IgD-negative memory B cell (primary cell): Measurements from ENCODE around the gene HBD. TPM values are rescaled to one million over a fixed set of nuclear protein-coding genes. Genes with fewer than 3 reads are reported as not detected.
A peak's percentile ranks its signal among the peaks of the same experiment; 100 is the strongest.

Experiments used
- H3K27ac Mint-ChIP-seq, 3 donors: one replicate each; pipeline ENCODE4 v1.8.0; 2020 to 2022; ENCODE audit warnings: mild to moderate bottlenecking in 3 of 3, mixed read lengths in 3 of 3, moderate library complexity in 1 of 3
- H3K27me3 Mint-ChIP-seq: one replicate; pipeline ENCODE4 v1.8.0; 2021; ENCODE audit warnings: mixed read lengths
- H3K36me3 Mint-ChIP-seq: one replicate; pipeline ENCODE4 v1.8.0; 2020; ENCODE audit warnings: mild to moderate bottlenecking, mixed read lengths
- H3K4me1 Mint-ChIP-seq, 3 donors: one replicate each; pipeline ENCODE4 v1.8.0; 2020 to 2022; ENCODE audit warnings: mixed read lengths in 3 of 3, mild to moderate bottlenecking in 1 of 3
- H3K4me3 Mint-ChIP-seq, 4 donors: one replicate each; pipeline ENCODE4 v1.8.0; 2020 to 2022; ENCODE audit warnings: mild to moderate bottlenecking in 4 of 4, mixed read lengths in 4 of 4, moderate library complexity in 3 of 4
- H3K9me3 Mint-ChIP-seq, 3 donors: one replicate each; pipeline ENCODE4 v1.8.0; 2020 to 2021; ENCODE audit warnings: mixed read lengths in 3 of 3, mild to moderate bottlenecking in 1 of 3
- polyA plus RNA-seq: library from polyadenylated mRNA; unstranded; fragments of 300-500 nt; fragmentation: Illumina TruSeq; gene quantifications from one replicate; pipeline ENCODE4 v1.2.3, GENCODE V29; 2021

Gene HBD
- polyA plus RNA-seq, result not detected

DNA sequence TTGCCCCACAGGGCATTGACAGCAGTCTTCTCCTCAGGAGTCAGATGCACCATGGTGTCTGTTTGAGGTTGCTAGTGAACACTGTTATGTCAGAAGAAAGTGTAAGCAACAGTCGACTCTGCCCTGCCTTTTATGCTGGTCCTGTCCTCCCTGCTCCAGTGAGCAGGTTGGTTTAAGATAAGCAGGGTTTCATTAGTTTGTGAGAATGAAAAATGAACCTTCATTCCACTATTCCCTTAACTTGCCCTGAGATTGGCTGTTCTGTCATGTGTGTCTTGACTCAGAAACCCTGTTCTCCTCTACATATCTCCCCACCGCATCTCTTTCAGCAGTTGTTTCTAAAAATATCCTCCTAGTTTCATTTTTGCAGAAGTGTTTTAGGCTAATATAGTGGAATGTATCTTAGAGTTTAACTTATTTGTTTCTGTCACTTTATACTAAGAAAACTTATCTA, at the start of gene HBD:
Gene HBD (minus strand): TSS at position 103 of the 454 bp plus-strand sequence. CDS start 50 bp downstream, at position 53.
- Mint-ChIP-seq H3K4me3 (no peak within 1 kb of the TSS), H3K4me1 (peaks cover 0 to 4% (median 0%) of the 10 kb centered on the region in 3 donors), H3K36me3 (no peaks in the 10 kb centered on the region), H3K27ac (no peak within 1 kb of the TSS), H3K9me3 (no peaks in the 10 kb centered on the region), H3K27me3 (peaks cover 3% of the 10 kb centered on the region)

DNA sequence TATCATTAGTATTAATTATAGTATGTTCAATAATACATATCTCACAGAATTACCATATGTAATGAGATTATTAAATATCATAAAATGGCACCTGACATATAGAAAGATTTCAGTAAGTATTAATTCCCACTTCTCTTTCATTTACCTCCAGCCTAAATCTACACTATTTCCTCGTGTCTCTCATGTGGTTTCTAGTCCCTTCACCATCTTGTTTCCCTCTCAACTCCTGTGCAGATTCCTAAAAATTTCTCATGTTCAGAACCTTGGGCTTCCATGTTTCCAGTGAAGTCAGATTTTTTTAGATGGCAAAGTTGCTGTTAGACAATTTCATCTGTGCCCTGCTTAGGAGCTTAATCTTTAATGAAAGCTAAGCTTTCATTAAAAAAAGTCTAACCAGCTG, 49.6 kb upstream of the HBD start:
- no peak overlapping the region for H3K4me3 Mint-ChIP-seq
- H3K27ac Mint-ChIP-seq, result no peak overlapping the region
- no peaks in the 10 kb centered on the region for H3K36me3 Mint-ChIP-seq
- no peaks in the 10 kb centered on the region for H3K9me3 Mint-ChIP-seq
- H3K27me3 Mint-ChIP-seq, result no peaks in the 10 kb centered on the region
- no peaks in the 10 kb centered on the region for H3K4me1 Mint-ChIP-seq

DNA sequence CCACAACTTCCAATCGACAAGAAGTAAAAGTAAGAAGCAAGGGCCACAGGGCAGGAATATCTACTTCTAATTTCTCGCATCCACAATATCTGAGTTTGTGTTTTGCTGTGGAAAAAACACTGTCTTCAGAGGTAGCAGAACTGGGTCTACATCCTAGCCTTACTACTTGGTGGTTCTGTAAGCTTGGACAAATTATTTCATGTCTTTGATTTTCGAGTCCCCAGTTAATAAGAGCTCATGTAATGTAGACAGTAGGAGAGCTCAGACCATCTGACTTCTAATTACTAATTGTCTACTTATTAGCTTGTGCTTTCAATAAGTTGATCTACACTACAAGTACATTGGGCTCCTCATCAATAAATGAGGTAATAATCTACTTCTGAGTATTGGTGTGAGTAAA, 48.8 kb upstream of the HBD start:
- no peaks in the 10 kb centered on the region for H3K9me3 Mint-ChIP-seq
- no peaks in the 10 kb centered on the region for H3K27me3 Mint-ChIP-seq
- H3K4me1 Mint-ChIP-seq, result no peaks in the 10 kb centered on the region
- H3K36me3 Mint-ChIP-seq, result no peaks in the 10 kb centered on the region
- H3K27ac Mint-ChIP-seq, result no peak overlapping the region
- H3K4me3 Mint-ChIP-seq, result no peak overlapping the region

DNA sequence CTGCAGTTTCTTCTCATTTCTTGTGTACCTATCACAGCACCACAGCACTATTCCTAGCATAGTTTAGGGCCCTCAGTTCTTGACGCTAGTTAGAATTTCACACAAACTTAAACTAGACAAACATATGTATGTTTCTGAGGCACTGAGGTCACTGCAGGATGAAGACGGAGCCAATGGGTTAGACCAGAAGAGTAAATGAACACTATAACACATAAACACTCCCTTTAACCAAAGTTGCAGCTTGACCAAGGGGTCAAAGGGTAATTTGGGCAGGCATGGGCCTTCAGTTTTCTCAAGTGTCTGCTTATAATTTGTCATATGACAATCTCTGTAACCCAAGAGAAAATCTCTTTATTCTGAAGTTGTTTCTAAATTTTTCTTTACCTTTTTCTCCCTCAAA, 48.3 kb upstream of the HBD start:
- Mint-ChIP-seq H3K27me3 (no peaks in the 10 kb centered on the region), H3K4me1 (no peaks in the 10 kb centered on the region), H3K9me3 (no peaks in the 10 kb centered on the region), H3K4me3 (no peak overlapping the region), H3K27ac (no peak overlapping the region), H3K36me3 (no peaks in the 10 kb centered on the region)

DNA sequence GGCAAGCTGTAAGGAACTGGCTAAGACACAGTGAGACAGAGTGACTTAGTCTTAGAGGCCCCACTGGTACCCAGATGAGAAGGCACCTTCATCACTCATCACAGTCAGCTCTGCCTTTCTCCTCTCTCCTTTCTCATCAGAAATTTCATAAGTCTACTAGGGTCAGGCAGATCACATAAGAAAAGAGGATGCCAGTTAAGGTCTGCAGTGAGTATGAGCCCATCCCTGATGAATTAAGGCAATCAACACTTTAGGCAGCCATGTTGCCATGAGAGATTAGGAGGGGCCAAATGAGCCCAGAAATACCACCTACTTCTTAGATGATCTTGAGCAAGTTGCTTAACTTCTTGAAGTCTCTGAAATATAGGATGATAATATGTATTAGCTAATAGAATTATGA, 47.3 kb upstream of the HBD start:
- Mint-ChIP-seq H3K36me3 (no peaks in the 10 kb centered on the region), H3K4me1 (no peaks in the 10 kb centered on the region), H3K9me3 (no peaks in the 10 kb centered on the region), H3K4me3 (no peak overlapping the region), H3K27ac (no peak overlapping the region), H3K27me3 (no peaks in the 10 kb centered on the region)

DNA sequence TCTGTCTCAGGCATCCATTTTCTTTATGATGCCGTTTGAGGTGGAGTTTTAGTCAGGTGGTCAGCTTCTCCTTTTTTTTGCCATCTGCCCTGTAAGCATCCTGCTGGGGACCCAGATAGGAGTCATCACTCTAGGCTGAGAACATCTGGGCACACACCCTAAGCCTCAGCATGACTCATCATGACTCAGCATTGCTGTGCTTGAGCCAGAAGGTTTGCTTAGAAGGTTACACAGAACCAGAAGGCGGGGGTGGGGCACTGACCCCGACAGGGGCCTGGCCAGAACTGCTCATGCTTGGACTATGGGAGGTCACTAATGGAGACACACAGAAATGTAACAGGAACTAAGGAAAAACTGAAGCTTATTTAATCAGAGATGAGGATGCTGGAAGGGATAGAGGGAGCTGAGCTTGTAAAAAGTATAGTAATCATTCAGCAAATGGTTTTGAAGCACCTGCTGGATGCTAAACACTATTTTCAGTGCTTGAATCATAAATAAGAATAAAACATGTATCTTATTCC, 46.4 kb upstream of the HBD start:
- Mint-ChIP-seq H3K9me3 (no peaks in the 10 kb centered on the region), H3K4me3 (no peak overlapping the region), H3K36me3 (no peaks in the 10 kb centered on the region), H3K27ac (no peak overlapping the region), H3K27me3 (no peaks in the 10 kb centered on the region), H3K4me1 (no peaks in the 10 kb centered on the region)

DNA sequence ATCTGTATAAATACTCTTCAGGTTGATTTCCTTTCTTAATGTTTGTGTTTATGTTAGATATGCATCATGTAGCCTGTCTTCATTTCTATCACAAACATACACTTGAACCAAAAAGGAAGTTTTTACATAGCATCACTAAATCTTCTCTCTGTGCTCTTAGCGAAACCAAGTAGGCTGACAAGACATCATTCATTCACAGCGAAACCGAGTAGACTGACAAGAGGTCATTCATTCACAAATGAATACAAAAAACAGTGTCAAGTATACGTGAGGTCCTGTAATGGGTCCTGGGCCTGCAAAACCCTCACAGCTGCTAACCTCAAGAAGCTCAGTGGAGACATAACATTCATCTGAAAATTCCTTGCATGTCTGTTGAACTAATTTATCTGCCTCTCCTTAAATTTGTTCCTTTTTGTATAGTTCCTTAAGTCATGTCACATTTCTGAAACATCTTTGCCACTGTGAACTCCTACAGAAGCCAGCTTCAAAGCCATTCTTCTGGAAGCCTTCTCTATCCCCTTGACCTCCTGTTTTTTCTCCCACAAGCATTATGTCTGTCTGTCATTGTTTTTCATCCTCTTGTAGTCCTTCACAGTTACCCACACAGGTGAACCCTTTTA, 45.3 kb upstream of the HBD start:
- H3K27ac Mint-ChIP-seq, result no peak overlapping the region
- H3K9me3 Mint-ChIP-seq, result peaks cover 0 to 1% (median 0%) of the 10 kb centered on the region in 3 donors
- no peak overlapping the region for H3K4me3 Mint-ChIP-seq
- no peaks in the 10 kb centered on the region for H3K4me1 Mint-ChIP-seq
- H3K27me3 Mint-ChIP-seq, result no peaks in the 10 kb centered on the region
- H3K36me3 Mint-ChIP-seq, result no peaks in the 10 kb centered on the region

DNA sequence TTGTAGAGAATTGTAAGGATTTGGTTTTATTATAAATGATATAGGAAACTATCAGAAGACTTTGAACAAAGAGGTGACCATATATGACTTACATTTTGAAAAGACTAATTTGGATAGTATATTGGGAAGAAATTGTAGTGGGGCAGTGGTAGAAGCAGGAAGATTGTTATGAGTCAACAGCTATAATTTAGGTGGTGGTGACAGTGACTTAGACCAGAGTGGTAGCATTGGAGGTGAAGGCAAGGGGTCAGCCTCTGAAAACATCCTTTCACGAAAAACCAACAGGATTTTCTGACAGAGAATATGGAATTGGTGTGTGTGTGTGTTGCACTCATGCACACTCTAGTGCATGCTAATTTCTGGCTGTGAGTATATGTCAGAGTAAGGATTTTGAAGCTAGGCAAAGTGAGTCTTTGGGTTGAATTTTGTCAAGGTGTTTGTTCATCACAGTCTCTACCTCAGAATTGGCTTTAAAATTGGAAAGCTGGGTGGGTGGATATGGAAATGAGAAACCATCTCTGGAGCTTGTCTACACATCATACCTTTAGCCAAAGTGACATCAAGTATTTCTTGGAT, 43.6 kb upstream of the HBD start:
- no peaks in the 10 kb centered on the region for H3K36me3 Mint-ChIP-seq
- no peak overlapping the region for H3K4me3 Mint-ChIP-seq
- peaks cover 0 to 1% (median 0%) of the 10 kb centered on the region in 3 donors for H3K9me3 Mint-ChIP-seq
- no peaks in the 10 kb centered on the region for H3K27me3 Mint-ChIP-seq
- H3K27ac Mint-ChIP-seq, result no peak overlapping the region
- H3K4me1 Mint-ChIP-seq, result no peaks in the 10 kb centered on the region

DNA sequence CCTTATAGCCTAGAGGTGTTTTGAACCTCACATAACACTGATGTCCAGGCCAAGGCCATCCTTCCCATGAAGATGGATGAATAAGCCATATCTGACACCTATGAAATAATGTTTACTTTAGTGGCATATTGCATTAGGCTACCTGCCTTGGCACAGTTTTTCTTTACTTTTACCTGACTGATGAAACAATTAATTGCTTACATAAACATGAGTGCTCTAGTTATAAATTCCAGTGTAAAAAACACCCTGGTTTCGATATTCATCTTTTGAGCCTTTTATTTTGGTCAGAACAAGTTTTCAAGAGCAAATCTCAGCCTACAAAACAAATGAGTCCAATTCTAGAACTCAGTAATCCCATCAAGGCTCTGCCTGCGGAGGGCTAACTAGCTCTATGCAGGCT, 42.4 kb upstream of the HBD start:
- no peaks in the 10 kb centered on the region for H3K4me1 Mint-ChIP-seq
- H3K4me3 Mint-ChIP-seq, result no peak overlapping the region
- no peak overlapping the region for H3K27ac Mint-ChIP-seq
- peaks cover 0 to 1% (median 0%) of the 10 kb centered on the region in 3 donors for H3K9me3 Mint-ChIP-seq
- no peaks in the 10 kb centered on the region for H3K27me3 Mint-ChIP-seq
- H3K36me3 Mint-ChIP-seq, result no peaks in the 10 kb centered on the region

DNA sequence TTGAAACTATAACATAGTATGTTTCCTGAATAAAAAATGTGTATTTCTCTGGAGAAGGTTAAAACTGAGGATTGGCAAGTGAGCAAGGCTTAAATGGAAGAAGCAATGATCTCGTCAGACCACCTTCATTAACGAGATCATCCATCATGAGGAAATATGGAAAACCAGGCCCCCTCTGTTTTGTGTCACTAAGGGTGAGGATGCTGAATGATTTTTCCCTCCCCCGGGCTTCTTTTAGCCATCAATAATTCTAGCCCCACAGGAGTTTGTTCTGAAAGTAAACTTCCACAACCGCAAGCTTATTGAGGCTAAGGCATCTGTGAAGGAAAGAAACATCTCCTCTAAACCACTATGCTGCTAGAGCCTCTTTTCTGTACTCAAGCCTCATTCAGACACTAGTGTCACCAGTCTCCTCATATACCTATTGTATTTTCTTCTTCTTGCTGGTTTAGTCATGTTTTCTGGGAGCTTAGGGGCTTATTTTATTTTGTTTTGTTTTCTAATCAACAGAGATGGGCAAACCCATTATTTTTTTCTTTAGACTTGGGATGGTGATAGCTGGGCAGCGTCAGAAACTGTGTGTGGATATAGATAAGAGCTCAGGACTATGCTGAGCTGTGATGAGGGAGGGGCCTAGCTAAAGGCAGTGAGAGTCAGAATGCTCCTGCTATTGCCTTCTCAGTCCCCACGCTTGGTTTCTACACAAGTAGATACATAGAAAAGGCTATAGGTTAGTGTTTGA, 41.3 kb upstream of the HBD start:
- H3K27ac Mint-ChIP-seq, result no peak overlapping the region

DNA sequence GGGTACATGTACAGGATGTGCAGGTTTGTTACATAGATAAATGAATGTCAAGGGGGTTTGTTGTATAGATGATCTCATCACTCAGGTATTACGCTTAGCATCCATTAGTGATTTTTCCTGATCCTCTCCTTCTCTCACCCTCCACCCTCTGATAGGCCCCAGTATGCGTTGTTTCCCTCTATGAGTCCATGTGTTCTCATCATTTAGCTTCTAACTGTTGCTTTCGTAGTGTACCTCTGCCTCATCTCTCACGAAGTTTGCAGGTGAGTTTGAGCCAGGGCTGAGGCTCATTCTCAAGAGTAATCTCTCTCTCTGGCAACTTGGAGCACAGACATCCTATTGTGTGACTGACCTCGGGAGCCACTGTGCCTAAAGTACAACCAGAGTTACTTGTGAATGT, 40.1 kb upstream of the HBD start:
- no peak overlapping the region for H3K27ac Mint-ChIP-seq
- H3K36me3 Mint-ChIP-seq, result no peaks in the 10 kb centered on the region

More for the DNA sequence above, 41.3 kb upstream of the HBD start:
- no peaks in the 10 kb centered on the region for H3K27me3 Mint-ChIP-seq
- no peak overlapping the region for H3K4me3 Mint-ChIP-seq
- no peaks in the 10 kb centered on the region for H3K4me1 Mint-ChIP-seq
- no peaks in the 10 kb centered on the region for H3K36me3 Mint-ChIP-seq
- H3K9me3 Mint-ChIP-seq, result peaks cover 0 to 1% (median 0%) of the 10 kb centered on the region in 3 donors

DNA sequence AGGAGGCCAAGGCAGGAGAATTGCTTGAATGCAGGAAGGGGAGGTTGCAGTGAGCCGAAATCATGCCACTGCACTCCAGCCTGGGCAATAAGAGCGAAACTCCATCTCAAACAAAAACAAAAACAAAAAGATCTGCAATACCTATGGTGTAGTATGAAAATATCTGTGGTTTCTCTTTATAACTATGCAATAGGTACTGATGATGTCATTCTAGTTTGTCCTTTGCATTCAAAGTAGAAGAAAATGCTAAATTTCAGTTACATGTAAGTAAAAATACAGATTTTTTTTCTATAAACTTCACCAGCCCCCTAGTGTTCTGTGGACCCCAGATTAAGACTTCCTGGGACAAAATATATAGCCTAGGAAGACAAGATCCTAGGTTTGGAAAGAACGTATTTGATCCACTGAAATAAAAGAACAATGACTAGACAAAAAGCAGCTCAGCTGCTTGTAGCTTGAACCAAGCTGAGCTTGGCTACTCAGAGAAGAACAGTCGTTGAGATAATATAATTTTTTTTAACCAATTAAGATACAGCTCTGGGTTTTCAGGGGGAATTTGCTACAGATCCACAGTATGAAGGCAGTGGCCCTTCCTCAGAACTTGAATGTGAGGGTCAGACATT, 38.2 kb upstream of the HBD start:
- Mint-ChIP-seq H3K4me1 (no peaks in the 10 kb centered on the region), H3K27me3 (no peaks in the 10 kb centered on the region), H3K36me3 (no peaks in the 10 kb centered on the region), H3K9me3 (peaks cover 0 to 1% (median 0%) of the 10 kb centered on the region in 3 donors), H3K4me3 (no peak overlapping the region), H3K27ac (no peak overlapping the region)

More for the DNA sequence above, 40.1 kb upstream of the HBD start:
- no peaks in the 10 kb centered on the region for H3K4me1 Mint-ChIP-seq
- H3K27me3 Mint-ChIP-seq, result no peaks in the 10 kb centered on the region
- H3K4me3 Mint-ChIP-seq, result no peak overlapping the region
- H3K9me3 Mint-ChIP-seq, result peaks cover 0 to 1% (median 0%) of the 10 kb centered on the region in 3 donors

DNA sequence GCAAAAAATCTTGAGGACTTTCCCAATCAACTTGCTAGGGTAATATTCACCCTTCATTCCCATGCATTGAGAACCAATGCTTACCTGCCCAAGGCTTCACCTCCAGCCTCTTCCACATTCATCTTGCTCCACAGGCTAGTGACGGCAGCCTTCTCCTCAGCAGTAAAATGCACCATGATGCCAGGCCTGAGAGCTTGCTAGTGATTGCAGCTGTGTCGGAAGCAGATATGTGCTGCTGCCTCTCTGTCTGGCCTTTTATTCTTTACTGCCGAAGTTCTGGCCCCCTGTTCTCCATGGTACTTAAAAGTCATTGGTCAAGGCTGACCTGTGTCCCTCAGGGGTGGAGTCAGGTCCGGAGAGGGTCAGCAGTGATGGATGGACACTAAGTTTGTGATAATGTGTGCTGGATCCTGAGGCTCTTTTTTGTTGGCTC, 35.4 kb upstream of the HBD start, which contains the start of gene HBE1:
Gene HBE1 (minus strand): TSS at position 231 of the 433 bp plus-strand sequence. CDS start 55 bp downstream, at position 176.
- H3K4me1 Mint-ChIP-seq, result no peaks in the 10 kb centered on the region
- no peak within 1 kb of the TSS for H3K4me3 Mint-ChIP-seq
- H3K27me3 Mint-ChIP-seq, result no peaks in the 10 kb centered on the region
- H3K9me3 Mint-ChIP-seq, result no peaks in the 10 kb centered on the region
- H3K27ac Mint-ChIP-seq, result no peak within 1 kb of the TSS
- H3K36me3 Mint-ChIP-seq, result no peaks in the 10 kb centered on the region

DNA sequence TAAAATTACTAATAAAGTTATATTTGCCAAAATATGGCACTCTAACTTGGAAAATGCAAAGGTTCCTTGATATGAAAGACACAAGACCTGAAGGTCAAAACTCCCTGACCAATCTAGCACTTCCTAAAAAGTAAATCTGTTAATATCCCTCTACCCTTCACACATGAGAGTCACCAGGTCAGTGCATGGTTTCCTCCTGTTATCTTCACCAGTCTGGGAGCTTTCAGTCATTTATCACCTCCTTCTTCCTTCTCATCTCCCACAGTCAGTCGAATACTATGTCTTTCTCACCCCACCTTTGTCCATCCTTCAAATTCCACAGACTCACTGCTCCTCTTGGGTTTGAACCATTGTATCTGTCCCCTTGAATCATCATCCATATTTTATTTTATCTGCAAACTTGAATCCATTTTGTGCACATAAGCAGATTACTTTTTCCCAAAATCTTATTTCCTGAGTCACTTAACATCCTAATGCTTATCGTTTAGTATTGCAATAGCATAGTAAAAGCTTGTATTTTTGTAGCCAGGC, 32.8 kb upstream of the HBD start:
- no peaks in the 10 kb centered on the region for H3K27me3 Mint-ChIP-seq
- H3K36me3 Mint-ChIP-seq, result no peaks in the 10 kb centered on the region
- H3K27ac Mint-ChIP-seq, result peak overlapping the region in 1 of 3 donors; percentile 39

DNA sequence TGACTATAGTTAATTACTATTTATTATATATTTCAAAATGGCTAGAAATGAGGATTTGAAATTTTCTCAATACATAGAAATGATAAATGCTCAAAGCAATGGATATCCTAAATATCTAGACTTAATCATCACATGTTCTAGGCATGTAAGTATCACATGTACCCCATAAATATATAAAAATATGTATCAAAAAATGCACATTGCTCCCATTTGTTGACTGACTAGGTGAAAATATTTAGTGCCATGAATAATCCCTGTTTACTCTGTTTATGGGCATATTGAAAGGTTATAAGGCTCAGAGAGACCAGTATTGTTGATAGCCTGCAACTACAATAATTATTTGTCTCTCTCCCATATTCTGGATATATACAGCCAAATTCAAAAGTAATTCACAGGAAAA, 32.3 kb upstream of the HBD start:
- Mint-ChIP-seq H3K27ac (no peak overlapping the region), H3K27me3 (no peaks in the 10 kb centered on the region), H3K4me3 (no peak overlapping the region), H3K36me3 (no peaks in the 10 kb centered on the region), H3K4me1 (no peaks in the 10 kb centered on the region), H3K9me3 (no peaks in the 10 kb centered on the region)

More for the DNA sequence above, 32.8 kb upstream of the HBD start:
- no peaks in the 10 kb centered on the region for H3K9me3 Mint-ChIP-seq
- no peaks in the 10 kb centered on the region for H3K4me1 Mint-ChIP-seq
- H3K4me3 Mint-ChIP-seq, result no peak overlapping the region
